ENCODE results near the gene FMNL2. TPM values are rescaled to one million over a fixed set of nuclear protein-coding genes. Genes with fewer than 3 reads are reported as not detected.

The FMNL2 gene
- total RNA-seq, 3 donors from 2014 or later (not counting 1 experiment from before 2014, with no cell fraction given) = 0.34 to 3.0 (median 0.78) TPM

DNA sequence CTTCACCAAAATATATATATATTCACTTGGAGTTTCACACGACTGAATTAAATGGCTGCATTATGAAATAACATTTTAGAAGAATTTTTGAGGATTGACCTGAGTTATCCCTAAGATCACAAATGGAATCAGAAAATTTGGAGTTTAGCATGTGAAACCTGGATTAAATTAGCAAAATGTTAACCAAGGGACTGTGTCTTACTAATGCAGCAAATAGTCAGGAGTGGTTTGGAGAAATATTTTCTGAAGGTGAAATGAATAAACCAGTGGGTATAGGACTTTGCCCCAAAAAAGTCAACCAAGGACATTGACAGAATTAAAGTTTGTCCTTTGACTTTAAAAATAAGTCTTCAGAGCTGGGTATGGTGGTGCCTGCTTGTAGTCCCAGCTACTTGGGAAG, 271.1 kb downstream of the FMNL2 start:
- no peaks in the 10 kb centered on the region for H3K36me3 Mint-ChIP-seq

DNA sequence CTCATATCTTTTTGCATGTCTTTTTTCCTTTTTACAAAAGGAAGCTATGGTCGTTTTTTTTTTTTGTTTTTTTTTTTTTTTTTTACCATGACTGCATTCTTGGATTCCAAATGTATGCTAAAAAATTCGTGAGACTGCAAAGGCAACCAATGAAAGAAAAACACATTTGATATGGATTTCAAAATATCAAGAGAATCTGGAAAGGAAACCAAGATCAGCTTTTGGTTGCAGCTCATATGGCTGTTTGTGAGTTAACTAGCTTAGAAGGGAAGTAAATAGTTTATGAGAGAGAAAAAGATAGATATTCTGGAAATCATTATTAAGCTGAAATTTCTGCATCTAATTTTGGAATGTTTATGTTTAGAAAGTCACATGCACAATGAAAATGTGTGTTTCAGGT, 272.0 kb downstream of the FMNL2 start:
- Histone ChIP-seq H3K27me3 (ENCODE audit: control insufficient read depth, insufficient read depth, low read length) (no peaks in the 10 kb centered on the region), H3K4me3 (ENCODE audit: low read length) (no peak overlapping the region), H3K4me1 (ENCODE audit: control insufficient read depth, insufficient read depth, low read length) (peaks cover 6% of the 10 kb centered on the region), H3K36me3 (ENCODE audit: control insufficient read depth, insufficient read depth, low read length) (no peaks in the 10 kb centered on the region), H3K9me3 (ENCODE audit: control insufficient read depth, insufficient read depth, low read length) (no peaks in the 10 kb centered on the region), H3K27ac (ENCODE audit: low read length) (no peak overlapping the region)
- peaks cover 6% of the 10 kb centered on the region in 2 donors for H3K4me1 Mint-ChIP-seq
- no peaks in the 10 kb centered on the region for H3K27me3 Mint-ChIP-seq (ENCODE audit: low read depth in 2 of 2)
- WGBS (ENCODE audit: insufficient coverage) = 66% methylated on average over 2 of the region's 2 CpGs
- DNase-seq (no peak), ATAC-seq (no peak)
- no peaks in the 10 kb centered on the region for H3K9me3 Mint-ChIP-seq
- H3K27ac Mint-ChIP-seq = no peak overlapping the region
- intact Hi-C loops (cut with micrococcal nuclease) = no loop called here
- TF ChIP-seq, protein P1, sequence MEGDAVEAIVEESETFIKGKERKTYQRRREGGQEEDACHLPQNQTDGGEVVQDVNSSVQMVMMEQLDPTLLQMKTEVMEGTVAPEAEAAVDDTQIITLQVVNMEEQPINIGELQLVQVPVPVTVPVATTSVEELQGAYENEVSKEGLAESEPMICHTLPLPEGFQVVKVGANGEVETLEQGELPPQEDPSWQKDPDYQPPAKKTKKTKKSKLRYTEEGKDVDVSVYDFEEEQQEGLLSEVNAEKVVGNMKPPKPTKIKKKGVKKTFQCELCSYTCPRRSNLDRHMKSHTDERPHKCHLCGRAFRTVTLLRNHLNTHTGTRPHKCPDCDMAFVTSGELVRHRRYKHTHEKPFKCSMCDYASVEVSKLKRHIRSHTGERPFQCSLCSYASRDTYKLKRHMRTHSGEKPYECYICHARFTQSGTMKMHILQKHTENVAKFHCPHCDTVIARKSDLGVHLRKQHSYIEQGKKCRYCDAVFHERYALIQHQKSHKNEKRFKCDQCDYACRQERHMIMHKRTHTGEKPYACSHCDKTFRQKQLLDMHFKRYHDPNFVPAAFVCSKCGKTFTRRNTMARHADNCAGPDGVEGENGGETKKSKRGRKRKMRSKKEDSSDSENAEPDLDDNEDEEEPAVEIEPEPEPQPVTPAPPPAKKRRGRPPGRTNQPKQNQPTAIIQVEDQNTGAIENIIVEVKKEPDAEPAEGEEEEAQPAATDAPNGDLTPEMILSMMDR (IDR thresholded peaks at IDR 0.05) = no peak
- H3K36me3 Mint-ChIP-seq = no peaks in the 10 kb centered on the region
- no peak overlapping the region for H3K4me3 Mint-ChIP-seq

More for the DNA sequence above, 271.1 kb downstream of the FMNL2 start:
- no peaks in the 10 kb centered on the region for H3K27me3 ChIP-seq (ENCODE audit: control insufficient read depth, insufficient read depth, low read length)
- no peaks in the 10 kb centered on the region for H3K27me3 Mint-ChIP-seq (ENCODE audit: low read depth in 2 of 2)
- H3K4me3 Mint-ChIP-seq = no peak overlapping the region
- no peaks in the 10 kb centered on the region for H3K4me1 ChIP-seq (ENCODE audit: control insufficient read depth, insufficient read depth, low read length)
- no peak overlapping the region for H3K27ac ChIP-seq (ENCODE audit: low read length)
- intact Hi-C loops (cut with micrococcal nuclease) = no loop called here
- TF ChIP-seq, protein P1 (IDR thresholded peaks at IDR 0.05) = no peak
- H3K4me3 ChIP-seq (ENCODE audit: low read length) = no peak overlapping the region
- no peaks in the 10 kb centered on the region for H3K4me1 Mint-ChIP-seq
- WGBS (ENCODE audit: insufficient coverage) = no CpG with 5 or more reads among the region's 1 CpG
- ATAC-seq = no peak
- H3K9me3 ChIP-seq (ENCODE audit: control insufficient read depth, insufficient read depth, low read length) = no peaks in the 10 kb centered on the region
- no peaks in the 10 kb centered on the region for H3K9me3 Mint-ChIP-seq
- no peak overlapping the region for H3K27ac Mint-ChIP-seq
- no peaks in the 10 kb centered on the region for H3K36me3 ChIP-seq (ENCODE audit: control insufficient read depth, insufficient read depth, low read length)
- no peak for DNase-seq

DNA sequence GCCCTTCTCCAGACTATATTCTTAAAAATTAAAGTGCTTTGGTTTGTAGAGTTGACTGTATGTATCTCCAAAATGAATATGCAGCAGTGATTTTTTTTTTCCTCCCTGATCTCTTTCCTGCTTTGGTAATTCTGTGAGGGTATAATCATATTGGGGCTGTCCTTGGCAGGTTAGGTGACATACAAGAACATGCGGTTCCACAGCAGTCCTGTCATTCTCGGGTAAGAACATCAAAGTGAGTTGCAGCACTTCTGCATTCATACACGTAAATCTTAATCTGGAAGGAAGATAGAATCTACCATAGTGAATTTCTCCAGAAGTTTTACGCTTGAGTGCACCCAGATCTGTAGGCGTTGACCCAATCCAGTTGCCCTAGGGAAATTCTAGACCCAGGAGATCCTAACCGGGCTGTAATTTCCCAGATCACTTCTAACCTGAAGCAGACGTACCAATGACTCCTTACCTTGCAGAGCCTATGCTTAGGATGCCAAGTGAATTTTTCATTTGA, 272.9 kb downstream of the FMNL2 start:
- Histone ChIP-seq H3K36me3 (ENCODE audit: control insufficient read depth, insufficient read depth, low read length) (no peaks in the 10 kb centered on the region), H3K27ac (ENCODE audit: low read length) (no peak overlapping the region), H3K27me3 (ENCODE audit: control insufficient read depth, insufficient read depth, low read length) (no peaks in the 10 kb centered on the region), H3K4me3 (ENCODE audit: low read length) (no peak overlapping the region), H3K9me3 (ENCODE audit: control insufficient read depth, insufficient read depth, low read length) (no peaks in the 10 kb centered on the region), H3K4me1 (ENCODE audit: control insufficient read depth, insufficient read depth, low read length) (peaks cover 15% of the 10 kb centered on the region)
- intact Hi-C loops (cut with micrococcal nuclease) = no loop called here
- no peaks in the 10 kb centered on the region for H3K36me3 Mint-ChIP-seq
- no peaks in the 10 kb centered on the region for H3K9me3 Mint-ChIP-seq
- H3K27ac Mint-ChIP-seq = no peak overlapping the region
- no peak for ATAC-seq
- no peak overlapping the region for H3K4me3 Mint-ChIP-seq
- peaks cover 14 to 15% of the 10 kb centered on the region in 2 donors for H3K4me1 Mint-ChIP-seq
- DNase-seq = no peak
- TF ChIP-seq, protein P1 (IDR thresholded peaks at IDR 0.05) = no peak
- no peaks in the 10 kb centered on the region for H3K27me3 Mint-ChIP-seq (ENCODE audit: low read depth in 2 of 2)
- 86% methylated on average over 7 of the region's 7 CpGs for WGBS (ENCODE audit: insufficient coverage)

DNA sequence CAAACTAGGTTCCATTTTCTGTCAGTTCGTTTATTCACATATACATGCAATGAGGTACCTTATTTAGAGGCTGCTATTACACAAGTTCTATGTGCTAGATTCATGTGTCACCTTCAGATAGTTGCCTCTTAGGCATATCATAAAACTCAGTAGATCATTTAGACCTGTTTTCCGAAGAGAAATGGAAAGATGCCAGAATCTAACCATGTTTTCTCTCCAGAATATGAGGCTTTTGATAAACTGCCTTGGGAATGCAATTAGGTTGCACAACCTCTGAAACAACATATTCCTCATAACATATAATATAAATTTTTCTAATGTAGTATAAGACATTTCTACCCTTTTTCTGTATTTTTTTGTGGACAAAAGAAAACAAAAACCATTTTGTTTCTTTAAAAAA, 274.2 kb downstream of the FMNL2 start:
- Histone ChIP-seq H3K4me1 (ENCODE audit: control insufficient read depth, insufficient read depth, low read length) (peaks cover 17% of the 10 kb centered on the region), H3K4me3 (ENCODE audit: low read length) (no peak overlapping the region), H3K27me3 (ENCODE audit: control insufficient read depth, insufficient read depth, low read length) (no peaks in the 10 kb centered on the region), H3K27ac (ENCODE audit: low read length) (no peak overlapping the region), H3K9me3 (ENCODE audit: control insufficient read depth, insufficient read depth, low read length) (no peaks in the 10 kb centered on the region), H3K36me3 (ENCODE audit: control insufficient read depth, insufficient read depth, low read length) (no peaks in the 10 kb centered on the region)
- TF ChIP-seq, protein P1 (IDR thresholded peaks at IDR 0.05) = no peak
- Mint-ChIP-seq H3K36me3 (no peaks in the 10 kb centered on the region), H3K27ac (no peak overlapping the region), H3K4me1 (peaks cover 21 to 22% of the 10 kb centered on the region in 2 donors), H3K4me3 (no peak overlapping the region), H3K27me3 (ENCODE audit: low read depth in 2 of 2) (no peaks in the 10 kb centered on the region), H3K9me3 (no peaks in the 10 kb centered on the region)
- intact Hi-C loops (cut with micrococcal nuclease) = no loop called here
- DNase-seq = no peak
- ATAC-seq = no peak
- WGBS (ENCODE audit: insufficient coverage) = 94% methylated on average over 2 of the region's 2 CpGs

Data from natural killer cell (primary cell).